ENCODE results near the gene GPR156.

The GPR156 gene

DNA sequence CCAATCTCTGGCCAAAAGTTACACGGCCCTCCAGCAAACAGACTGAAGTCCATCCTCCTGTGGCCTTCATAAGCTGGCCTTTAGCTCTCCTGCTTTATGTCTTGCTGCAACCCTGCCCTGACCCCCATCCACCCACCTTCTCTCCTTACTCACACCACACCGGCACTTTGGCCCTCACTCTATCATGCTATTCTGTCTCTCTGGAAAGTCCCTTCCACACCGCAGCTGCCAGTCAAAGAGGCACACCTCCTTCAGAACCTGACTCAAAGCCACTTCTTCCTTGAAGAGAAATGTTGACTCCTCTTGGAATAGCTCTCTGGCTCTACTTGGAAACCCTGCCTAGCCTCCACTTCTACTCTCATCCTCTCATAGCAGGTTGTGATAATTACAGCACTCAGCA is 4.5 kb downstream of the GPR156 start:
- Histone ChIP-seq H3K27me3 (peaks cover 9% of the 10 kb centered on the region), H3K9me3 (peaks cover 4% of the 10 kb centered on the region), H3K4me3 (ENCODE audit: low read depth, low read length) (no peak overlapping the region), H3K4me1 (no peaks in the 10 kb centered on the region), H3K36me3 (no peaks in the 10 kb centered on the region)
- no peak for TF ChIP-seq CTCF (IDR thresholded peaks at IDR 0.05; ENCODE audit: low read depth, low read length)
- no peak for DNase-seq

DNA sequence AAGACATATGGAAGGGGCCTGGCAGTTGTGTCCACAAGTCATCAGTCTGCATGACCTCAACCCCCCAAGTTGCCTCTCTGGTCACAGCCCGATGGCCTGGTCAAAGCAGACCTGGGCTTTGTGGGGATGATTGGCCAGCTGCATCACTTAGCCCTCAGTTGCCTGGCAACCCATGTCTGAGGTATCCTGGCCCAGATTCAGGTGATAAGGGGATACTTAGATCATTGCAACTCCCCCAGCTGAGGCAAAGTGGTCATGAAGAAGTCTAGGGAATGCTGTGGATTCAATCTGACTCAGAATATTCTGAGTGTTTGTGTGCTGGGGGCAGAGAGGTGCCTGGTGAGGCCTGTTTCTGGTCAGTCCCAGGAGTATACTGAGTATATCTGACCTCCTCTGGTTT is 5.0 kb downstream of the GPR156 start:
- no peak for TF ChIP-seq CTCF (IDR thresholded peaks at IDR 0.05; ENCODE audit: low read depth, low read length)
- Histone ChIP-seq H3K27me3 (peaks cover 3% of the 10 kb centered on the region), H3K36me3 (no peaks in the 10 kb centered on the region), H3K4me3 (ENCODE audit: low read depth, low read length) (no peak overlapping the region), H3K4me1 (no peaks in the 10 kb centered on the region), H3K9me3 (peaks cover 4% of the 10 kb centered on the region)
- DNase-seq = no peak

- TF ChIP-seq CTCF (IDR thresholded peaks at IDR 0.05; ENCODE audit: low read depth, low read length) = no peak
Observed at GRCh38 chr3:120276767-120277166, 8.3 kb downstream of the GPR156 start.

GRCh38 chr3:120275618-120276017 is 9.4 kb downstream of the GPR156 start:
- TF ChIP-seq CTCF (IDR thresholded peaks at IDR 0.05; ENCODE audit: low read depth, low read length) = no peak
- H3K4me1 ChIP-seq = no peaks in the 10 kb centered on the region
- H3K27me3 ChIP-seq = no peaks in the 10 kb centered on the region; the same call in 1 of the 2 replicates
- H3K9me3 ChIP-seq = no peaks in the 10 kb centered on the region
- H3K36me3 ChIP-seq = no peaks in the 10 kb centered on the region
- no peak for DNase-seq
- H3K4me3 ChIP-seq (ENCODE audit: low read depth, low read length) = no peak overlapping the region

More at GRCh38 chr3:120276767-120277166, 8.3 kb downstream of the GPR156 start:
- Histone ChIP-seq H3K4me3 (ENCODE audit: low read depth, low read length) (no peak overlapping the region), H3K9me3 (no peaks in the 10 kb centered on the region), H3K4me1 (no peaks in the 10 kb centered on the region), H3K27me3 (no peaks in the 10 kb centered on the region; the same call in 1 of the 2 replicates), H3K36me3 (no peaks in the 10 kb centered on the region)
- DNase-seq = no peak

- DNase-seq = no peak
- Histone ChIP-seq H3K4me3 (ENCODE audit: low read depth, low read length) (no peak overlapping the region), H3K4me1 (no peaks in the 10 kb centered on the region), H3K27me3 (no peaks in the 10 kb centered on the region; the same call in 1 of the 2 replicates), H3K9me3 (no peaks in the 10 kb centered on the region), H3K36me3 (no peaks in the 10 kb centered on the region)
- no peak for TF ChIP-seq CTCF (IDR thresholded peaks at IDR 0.05; ENCODE audit: low read depth, low read length)
Observed at GRCh38 chr3:120274739-120275167, 10.3 kb downstream of the GPR156 start.

DNA sequence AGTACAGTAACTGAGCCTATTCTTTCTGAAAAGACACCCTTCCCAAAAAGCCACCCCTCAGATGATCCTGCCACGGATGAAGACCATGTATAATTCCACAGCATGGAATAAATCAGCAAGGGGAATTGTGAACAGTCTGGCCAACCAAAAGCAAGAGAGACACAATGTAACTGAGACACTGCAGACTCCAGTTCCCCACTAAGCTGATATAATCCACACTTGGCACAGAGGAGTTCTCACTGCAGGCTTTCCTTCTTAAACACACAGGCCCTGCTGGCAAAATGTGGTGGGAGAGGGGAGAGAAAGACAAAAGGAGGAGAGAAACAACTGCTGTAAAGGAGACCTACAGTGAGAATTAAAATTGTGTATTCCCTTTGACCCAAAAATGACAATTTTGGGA is 12.7 kb downstream of the GPR156 start:
- DNase-seq = no peak
- no peak for TF ChIP-seq CTCF (IDR thresholded peaks at IDR 0.05; ENCODE audit: low read depth, low read length)
- no peak overlapping the region for H3K4me3 ChIP-seq (ENCODE audit: low read depth, low read length)
- no peaks in the 10 kb centered on the region; the same call in 1 of the 2 replicates for H3K27me3 ChIP-seq
- H3K4me1 ChIP-seq = no peaks in the 10 kb centered on the region
- H3K9me3 ChIP-seq = no peaks in the 10 kb centered on the region
- H3K36me3 ChIP-seq = no peaks in the 10 kb centered on the region

All from BE2C (cell line).